Measurements from ENCODE around the gene KARS1. TPM values are rescaled to one million over a fixed set of nuclear protein-coding genes. Genes with fewer than 3 reads are reported as not detected.

Gene KARS1
- total RNA-seq, 4 donors from 2014 or later = 183 to 251 (median 206) TPM

- intact Hi-C loops (cut with DNase I; ENCODE audit: low total_unique reads) = no loop called here
These were observed 17.4 kb downstream of the KARS1 start for GRCh38 chr16:75630052-75630451.

GRCh38 chr16:75629132-75629531 lies 18.3 kb downstream of the KARS1 start:
- TF ChIP-seq POLR2A (IDR thresholded peaks at IDR 0.05) (no peak), CTCF (IDR thresholded peaks at IDR 0.05 in 4 of 5, conservative IDR thresholded peaks at IDR 0.05 in 1 of 5) (no peak)
- DNase-seq = no peak
- intact Hi-C loops (cut with DNase I; ENCODE audit: low total_unique reads) = no loop called here
- no peak overlapping the region for H3K27ac ChIP-seq
- H3K4me1 ChIP-seq = peaks cover 0 to 4% of the 10 kb centered on the region in 2 donors
- no peak overlapping the region for H3K4me3 ChIP-seq
- peaks cover 2 to 86% of the 10 kb centered on the region in 2 donors for H3K36me3 ChIP-seq
- no peaks in the 10 kb centered on the region for H3K27me3 ChIP-seq
- ATAC-seq = no peak
- in situ Hi-C loops (cut with MboI; ENCODE audit: low sequenced_read_pairs in 4 of 4) = loop anchor here in 2 of 4 donors (10.0 to 25.0 kb wide), 3 partner anchors 64 to 642 kb away; partner anchors contain the start of genes GABARAPL2 (in 1 of the 2), TMEM170A (in 1 of the 2), WDR59 (in 1 of the 2) and ZNRF1 (in 1 of the 2)
- no peaks in the 10 kb centered on the region for H3K9me3 ChIP-seq

More at GRCh38 chr16:75630052-75630451, 17.4 kb downstream of the KARS1 start:
- ATAC-seq = no peak
- DNase-seq = no peak
- Histone ChIP-seq H3K9me3 (no peaks in the 10 kb centered on the region), H3K4me3 (no peak overlapping the region), H3K36me3 (peaks cover 2 to 95% of the 10 kb centered on the region in 2 donors), H3K27me3 (no peaks in the 10 kb centered on the region), H3K4me1 (peaks cover 0 to 4% of the 10 kb centered on the region in 2 donors), H3K27ac (no peak overlapping the region)
- TF ChIP-seq POLR2A (IDR thresholded peaks at IDR 0.05) (no peak), CTCF (IDR thresholded peaks at IDR 0.05 in 4 of 5, conservative IDR thresholded peaks at IDR 0.05 in 1 of 5) (no peak)
- in situ Hi-C loops (cut with MboI; ENCODE audit: low sequenced_read_pairs in 4 of 4) = loop anchor here in 1 of 4 donors (25.0 kb wide), 2 partner anchors 168 to 643 kb away; partner anchors contain the start of genes TMEM170A, WDR59 and ZNRF1

DNA sequence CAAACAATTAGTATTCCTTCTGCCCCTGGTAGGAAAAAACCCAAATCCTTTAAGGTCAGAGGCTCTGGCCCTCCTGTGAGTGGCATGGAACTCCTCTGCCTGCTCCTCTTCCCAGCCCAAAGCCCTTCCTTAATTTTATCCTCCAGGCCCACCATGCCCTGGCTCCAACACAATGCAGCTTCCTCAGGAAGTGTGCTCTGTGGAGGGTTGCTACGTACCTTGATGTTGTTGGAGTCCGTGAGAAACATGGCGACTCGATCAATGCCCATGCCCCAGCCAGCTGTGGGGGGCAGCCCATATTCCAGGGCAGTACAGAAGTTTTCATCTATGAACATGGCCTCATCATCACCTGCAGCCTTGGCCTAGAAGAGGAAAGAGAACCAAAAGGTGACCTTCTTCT lies 19.1 kb downstream of the KARS1 start:
- DNase-seq (no peak), ATAC-seq (no peak)
- Histone ChIP-seq H3K4me3 (no peak overlapping the region), H3K36me3 (peaks cover 2 to 78% of the 10 kb centered on the region in 2 donors), H3K4me1 (peaks cover 4% of the 10 kb centered on the region in 2 donors), H3K27me3 (no peaks in the 10 kb centered on the region), H3K27ac (no peak overlapping the region), H3K9me3 (no peaks in the 10 kb centered on the region)
- in situ Hi-C loops (cut with MboI; ENCODE audit: low sequenced_read_pairs in 4 of 4) (loop anchor here in 2 of 4 donors (10.0 to 25.0 kb wide), 3 partner anchors 64 to 641 kb away; partner anchors contain the start of genes GABARAPL2 (in 1 of the 2), TMEM170A (in 1 of the 2), WDR59 (in 1 of the 2) and ZNRF1 (in 1 of the 2)), intact Hi-C loops (cut with DNase I; ENCODE audit: low total_unique reads) (no loop called here)
- TF ChIP-seq CTCF (IDR thresholded peaks at IDR 0.05 in 4 of 5, conservative IDR thresholded peaks at IDR 0.05 in 1 of 5) (no peak), POLR2A (IDR thresholded peaks at IDR 0.05) (no peak)

GRCh38 chr16:75627851-75628250 lies 19.6 kb downstream of the KARS1 start:
- intact Hi-C loops (cut with DNase I; ENCODE audit: low total_unique reads) (no loop called here), in situ Hi-C loops (cut with MboI; ENCODE audit: low sequenced_read_pairs in 4 of 4) (loop anchor here in 2 of 4 donors (10.0 to 25.0 kb wide), 3 partner anchors 63 to 641 kb away; partner anchors contain the start of genes GABARAPL2 (in 1 of the 2), TMEM170A (in 1 of the 2), WDR59 (in 1 of the 2) and ZNRF1 (in 1 of the 2))
- Histone ChIP-seq H3K4me1 (peaks cover 4% of the 10 kb centered on the region in 2 donors), H3K27me3 (no peaks in the 10 kb centered on the region), H3K4me3 (no peak overlapping the region), H3K27ac (no peak overlapping the region), H3K9me3 (no peaks in the 10 kb centered on the region), H3K36me3 (peaks cover 2 to 73% of the 10 kb centered on the region in 2 donors)
- ATAC-seq (no peak), DNase-seq (no peak)
- TF ChIP-seq CTCF (IDR thresholded peaks at IDR 0.05 in 4 of 5, conservative IDR thresholded peaks at IDR 0.05 in 1 of 5) (no peak), POLR2A (IDR thresholded peaks at IDR 0.05) (no peak)
